Activated CD4-positive, alpha-beta memory T cell treated with anti-CD3 and anti-CD28 coated beads for 36 hours (primary cell): ENCODE measurements around the gene IL17REL. TPM values are rescaled to one million over a fixed set of nuclear protein-coding genes. Genes with fewer than 3 reads are reported as not detected.

Source experiments
- CTCF ChIA-PET: fragments of 350-600 bp; sonication (Branson Sonifier 250); formaldehyde crosslinking; loops from one replicate; lab custom pipeline; 2021; ENCODE audit warnings: antibody characterized with exemption, inconsistent platforms; lab: Charles Lee
- POLR2A ChIA-PET: fragments of 350-600 bp; sonication (Branson Sonifier 250); formaldehyde crosslinking; loops from one replicate; lab custom pipeline; 2021; ENCODE audit warnings: antibody characterized with exemption; lab: Charles Lee
- DNase-seq: peaks from one replicate; pipeline ENCODE4 v3.0.0-alpha.2; 2020
- H3K27ac Mint-ChIP-seq: one replicate; pipeline ENCODE4 v1.8.0; 2021; ENCODE audit warnings: mixed read lengths
- H3K27me3 Mint-ChIP-seq: one replicate; pipeline ENCODE4 v1.8.0; 2021; ENCODE audit warnings: mixed read lengths
- H3K36me3 Mint-ChIP-seq: one replicate; pipeline ENCODE4 v1.8.0; 2021; ENCODE audit warnings: mixed read lengths
- H3K4me1 Mint-ChIP-seq: one replicate; pipeline ENCODE4 v1.8.0; 2021; ENCODE audit warnings: low read depth, mixed read lengths
- H3K4me3 Mint-ChIP-seq: one replicate; pipeline ENCODE4 v1.8.0; 2021; ENCODE audit warnings: mild to moderate bottlenecking, mixed read lengths
- H3K9me3 Mint-ChIP-seq: one replicate; pipeline ENCODE4 v1.8.0; 2021; ENCODE audit warnings: mixed read lengths
- intact Hi-C: fragments of 100-400 bp; cut with micrococcal nuclease; formaldehyde crosslinking; loops from one replicate; pipeline ENCODE4 v1.15.1; 2023
- total RNA-seq, 2 experiments: library from RNA; stranded (reverse); gene quantifications; one replicate each; pipeline ENCODE4 v1.2.3, GENCODE V29; 2021

Gene IL17REL
- total RNA-seq = 1 to 10 TPM in 1 of 2 experiments, under 1 TPM in 1; 0.73 to 1.1 TPM

DNA sequence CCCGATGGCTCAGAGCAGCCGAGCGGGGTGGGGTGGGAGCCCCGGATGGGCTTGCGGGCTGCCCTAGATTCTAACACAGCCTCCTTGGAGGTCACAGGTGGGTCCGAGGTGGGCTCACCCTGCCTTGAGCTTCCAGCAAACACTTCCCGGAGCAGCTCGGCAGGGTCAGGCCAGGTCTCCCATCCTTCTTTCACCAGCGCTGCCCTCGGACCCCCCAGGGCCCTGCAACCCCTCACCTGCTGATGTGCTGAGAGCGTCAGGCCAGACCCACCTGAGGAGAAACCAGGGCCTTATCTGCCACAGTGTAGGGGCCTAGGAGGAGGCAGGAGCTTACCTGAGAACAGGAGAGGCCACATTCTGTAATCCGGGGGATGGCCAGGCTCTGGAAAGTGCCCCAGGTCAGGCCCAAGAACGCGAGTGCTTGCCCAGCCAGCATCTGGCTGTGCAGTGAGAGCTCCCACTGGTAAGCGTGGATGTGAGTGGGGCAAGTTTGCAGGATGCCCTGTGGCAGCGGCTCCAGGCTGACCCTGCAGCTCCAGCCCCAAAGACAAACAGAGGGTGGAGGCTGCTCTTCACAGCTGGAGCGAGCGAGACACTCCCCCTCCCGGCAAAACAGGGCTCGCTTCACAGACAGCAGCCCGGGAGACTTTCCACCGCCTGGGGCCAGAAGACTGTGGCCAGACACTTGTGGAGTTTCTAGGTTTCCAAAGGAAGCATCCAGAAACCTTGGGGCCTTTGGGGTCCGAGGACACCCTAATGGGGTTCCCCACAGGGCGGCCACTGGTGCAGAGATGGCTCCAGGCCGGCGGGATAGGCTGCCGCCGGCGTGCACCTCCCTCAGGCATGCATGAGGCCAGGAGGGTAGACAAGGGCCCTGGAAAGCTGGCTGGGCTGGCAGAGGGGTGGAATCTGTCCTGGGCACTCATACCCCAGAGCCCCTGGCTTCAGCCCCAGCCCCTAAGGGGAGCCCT is at the start of gene IL17REL:
TSS of gene IL17REL (minus strand) at position 555 of the 971 bp plus-strand sequence. CDS start at position 436, 119 bp downstream.
- CTCF ChIA-PET = interaction anchor here (1.6 to 3.0 kb wide), 2 partner anchors 18 to 19 kb away, joined by 5 to 10 read pairs; no protein-coding TSS in a partner anchor
- Mint-ChIP-seq H3K4me1 (peaks cover 18% of the 10 kb centered on the region), H3K36me3 (peaks cover 4% of the 10 kb centered on the region), H3K4me3 (peak within 1 kb of the TSS; percentile 68), H3K9me3 (no peaks in the 10 kb centered on the region), H3K27me3 (peaks cover 3% of the 10 kb centered on the region), H3K27ac (peak within 1 kb of the TSS; percentile 62)
- POLR2A ChIA-PET = interaction anchor here (1.1 kb wide), 1 partner anchor 179 kb away, joined by 3 read pairs; no protein-coding TSS in a partner anchor
- intact Hi-C loops = no loop called here
- DNase-seq = no peak

DNA sequence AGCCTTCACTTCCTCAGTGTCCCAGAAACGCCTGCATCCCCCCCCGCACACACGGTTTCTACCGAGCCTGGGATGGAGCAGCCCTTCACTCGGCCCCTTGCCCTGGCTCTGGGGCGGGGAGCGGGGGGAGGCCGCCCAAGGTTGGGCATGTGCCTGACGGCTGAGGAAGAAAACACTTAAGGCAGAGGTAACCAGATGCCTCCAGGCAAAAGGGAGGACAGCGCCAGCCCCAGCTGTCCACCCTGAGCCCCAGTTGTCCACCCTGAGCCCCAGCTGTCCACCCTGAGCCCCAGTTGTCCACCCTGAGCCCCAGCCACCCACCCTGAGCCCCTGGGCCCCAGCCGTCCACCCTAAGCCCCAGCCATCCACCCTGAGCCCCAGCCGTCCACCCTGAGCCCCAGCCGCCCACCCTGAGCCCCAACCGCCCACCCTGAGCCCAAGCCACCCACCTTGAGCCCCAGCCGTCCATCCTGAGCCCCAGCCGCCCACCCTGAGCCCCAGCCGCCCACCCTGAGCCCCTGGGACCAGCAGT is 49.3 kb upstream of the IL17REL start:
- intact Hi-C loops = no loop called here
- Mint-ChIP-seq H3K9me3 (no peaks in the 10 kb centered on the region), H3K4me1 (no peaks in the 10 kb centered on the region), H3K27me3 (peaks cover 21% of the 10 kb centered on the region), H3K36me3 (no peaks in the 10 kb centered on the region), H3K4me3 (no peak overlapping the region), H3K27ac (no peak overlapping the region)
- no peak for DNase-seq
- POLR2A ChIA-PET = no interaction called here
- CTCF ChIA-PET = no interaction called here

DNA sequence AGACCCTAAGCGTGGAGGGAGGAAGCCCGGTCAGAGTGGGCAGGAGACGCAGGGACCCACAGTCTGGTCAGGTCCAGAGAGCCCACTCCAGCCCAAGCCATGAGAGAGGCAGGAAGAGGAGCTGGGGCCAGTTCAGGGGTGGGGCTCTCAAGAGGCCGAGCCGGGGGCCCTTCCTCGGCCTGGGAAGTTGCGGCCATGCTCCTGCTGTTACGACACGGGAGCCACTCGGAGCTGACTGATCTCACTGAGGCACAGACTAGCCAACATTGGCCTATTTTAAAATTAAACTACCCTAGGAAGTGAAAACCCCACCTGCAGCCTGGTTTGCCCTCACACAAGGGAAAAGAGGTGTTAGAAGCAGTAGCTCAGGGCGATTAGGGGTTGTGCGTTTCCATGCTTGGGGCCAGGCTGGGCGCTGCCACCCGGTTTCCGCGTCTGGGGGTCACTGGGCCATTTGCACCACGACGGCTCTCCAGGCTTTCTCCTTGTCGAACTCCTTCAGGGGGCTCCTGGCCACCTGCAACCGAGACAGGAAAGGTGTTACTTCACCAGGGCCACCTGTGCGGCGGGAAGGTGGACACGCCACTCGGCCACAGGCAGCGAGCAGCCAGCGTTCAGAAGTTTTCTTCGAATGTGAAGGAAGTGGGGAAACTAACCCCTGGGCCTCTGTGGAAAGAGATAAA is 48.7 kb upstream of the IL17REL start:
- Mint-ChIP-seq H3K9me3 (no peaks in the 10 kb centered on the region), H3K36me3 (no peaks in the 10 kb centered on the region), H3K4me1 (no peaks in the 10 kb centered on the region), H3K4me3 (no peak overlapping the region), H3K27ac (no peak overlapping the region), H3K27me3 (peaks cover 24% of the 10 kb centered on the region)
- ChIA-PET CTCF (no interaction called here), POLR2A (no interaction called here)
- intact Hi-C loops = no loop called here
- DNase-seq = no peak

DNA sequence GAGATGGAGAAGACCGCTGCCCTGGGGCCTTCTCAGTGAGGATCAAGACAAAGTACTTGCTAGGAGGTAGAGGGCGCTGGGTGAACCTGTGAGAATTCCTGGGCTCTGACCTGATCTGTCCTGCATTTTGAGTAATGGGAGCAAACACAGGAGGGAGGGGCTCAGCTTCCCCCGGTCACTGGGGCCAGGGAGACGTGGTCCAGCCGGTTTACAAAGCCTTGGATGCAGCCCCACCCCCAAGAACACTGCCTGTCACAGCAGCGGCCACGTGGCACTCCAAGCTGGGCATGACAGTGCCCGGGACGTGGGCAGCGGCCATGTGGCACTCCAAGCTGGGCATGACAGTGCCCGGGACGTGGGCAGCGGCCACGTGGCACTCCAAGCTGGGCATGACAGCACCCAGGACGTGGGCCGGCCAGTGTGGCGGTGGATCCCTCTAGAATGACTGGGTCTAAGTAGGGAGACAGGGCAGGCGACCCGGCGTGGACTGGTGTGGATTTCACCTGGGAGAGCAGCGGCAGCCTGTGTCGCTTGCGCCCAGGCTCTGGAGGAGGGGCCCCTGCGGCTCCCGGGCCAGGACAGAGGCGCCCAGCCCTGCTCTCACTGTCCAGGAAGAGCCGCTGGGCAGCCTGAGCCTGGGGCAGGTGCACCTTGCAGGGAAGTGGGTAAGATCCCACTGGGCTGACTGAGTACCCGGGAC is 48.0 kb upstream of the IL17REL start:
- CTCF ChIA-PET = no interaction called here
- Mint-ChIP-seq H3K27me3 (peaks cover 30% of the 10 kb centered on the region), H3K27ac (no peak overlapping the region), H3K4me1 (no peaks in the 10 kb centered on the region), H3K9me3 (no peaks in the 10 kb centered on the region), H3K36me3 (no peaks in the 10 kb centered on the region), H3K4me3 (no peak overlapping the region)
- intact Hi-C loops = no loop called here
- no peak for DNase-seq
- POLR2A ChIA-PET = no interaction called here

DNA sequence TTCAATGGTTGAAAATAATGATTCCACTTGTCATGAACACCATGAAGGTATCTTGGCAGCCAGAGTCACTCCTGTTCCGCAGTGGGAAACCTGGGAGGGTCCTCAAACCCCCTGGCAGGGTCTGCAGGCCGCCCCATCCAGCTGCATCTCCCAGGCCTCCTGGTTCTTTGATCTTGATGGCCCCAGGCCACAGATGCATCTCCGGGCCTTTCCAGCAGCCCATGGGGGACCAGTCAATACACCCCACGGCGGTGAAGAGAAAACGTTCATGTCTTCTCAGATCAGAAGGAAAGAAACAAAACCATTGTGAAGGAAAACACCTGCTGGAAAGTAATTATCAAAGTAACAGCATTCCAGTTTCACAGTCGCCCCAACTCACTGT is 47.3 kb upstream of the IL17REL start:
- peaks cover 34% of the 10 kb centered on the region for H3K27me3 Mint-ChIP-seq
- POLR2A ChIA-PET = no interaction called here
- intact Hi-C loops = no loop called here
- CTCF ChIA-PET = no interaction called here
- no peak overlapping the region for H3K27ac Mint-ChIP-seq
- no peak overlapping the region for H3K4me3 Mint-ChIP-seq
- no peaks in the 10 kb centered on the region for H3K4me1 Mint-ChIP-seq
- no peaks in the 10 kb centered on the region for H3K36me3 Mint-ChIP-seq
- H3K9me3 Mint-ChIP-seq = no peaks in the 10 kb centered on the region
- no peak for DNase-seq

DNA sequence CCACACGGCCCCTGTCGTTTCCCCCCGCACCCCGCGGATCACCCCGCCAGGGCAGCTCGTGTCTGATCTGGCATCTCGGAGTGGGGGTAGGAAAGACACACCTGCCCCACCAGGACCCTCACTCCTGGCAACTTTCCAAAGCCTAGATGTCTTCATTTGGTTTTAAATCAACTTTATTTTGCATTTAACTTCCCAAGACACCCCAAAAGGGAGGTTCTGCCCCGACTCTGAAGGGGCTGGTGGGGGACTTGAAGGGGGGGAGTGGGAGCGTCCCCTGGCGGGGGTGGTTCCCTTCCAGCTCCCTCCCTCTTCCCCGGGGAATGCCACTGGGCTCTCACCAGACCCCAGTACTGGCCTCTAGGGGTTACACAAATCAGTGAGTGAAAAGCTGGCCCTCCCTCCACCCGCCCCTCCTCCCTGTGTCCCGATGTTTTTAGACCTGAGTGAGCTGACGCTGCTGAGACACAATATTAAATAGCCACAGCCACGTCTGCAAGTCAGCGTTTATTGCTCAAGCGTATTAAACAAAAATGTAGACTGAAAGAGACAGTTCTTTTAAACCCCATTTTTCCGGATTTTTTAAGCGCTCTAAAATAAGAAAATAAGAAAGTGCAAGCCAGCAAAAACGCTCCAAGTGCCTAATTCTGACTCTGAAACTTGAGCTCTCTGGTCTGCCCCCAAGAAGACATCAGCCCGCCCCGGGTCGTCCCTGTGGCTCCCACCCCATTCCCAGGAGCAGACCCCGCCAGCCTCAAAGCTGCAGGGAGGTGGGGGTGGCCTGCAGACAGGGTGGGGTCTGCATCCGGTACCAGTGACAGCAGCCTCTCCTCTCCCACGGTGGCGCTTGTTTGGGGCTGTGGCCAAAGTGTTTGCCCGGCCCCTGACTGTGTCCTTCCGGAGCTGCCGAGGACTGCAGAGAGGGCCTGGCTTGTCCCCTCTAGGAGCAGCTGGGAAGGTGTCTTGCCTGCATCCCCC is 46.6 kb upstream of the IL17REL start:
- no peaks in the 10 kb centered on the region for H3K4me1 Mint-ChIP-seq
- DNase-seq = no peak
- peaks cover 34% of the 10 kb centered on the region for H3K27me3 Mint-ChIP-seq
- ChIA-PET CTCF (no interaction called here), POLR2A (no interaction called here)
- no peaks in the 10 kb centered on the region for H3K36me3 Mint-ChIP-seq
- H3K4me3 Mint-ChIP-seq = no peak overlapping the region
- H3K9me3 Mint-ChIP-seq = no peaks in the 10 kb centered on the region
- H3K27ac Mint-ChIP-seq = no peak overlapping the region
- intact Hi-C loops = no loop called here

DNA sequence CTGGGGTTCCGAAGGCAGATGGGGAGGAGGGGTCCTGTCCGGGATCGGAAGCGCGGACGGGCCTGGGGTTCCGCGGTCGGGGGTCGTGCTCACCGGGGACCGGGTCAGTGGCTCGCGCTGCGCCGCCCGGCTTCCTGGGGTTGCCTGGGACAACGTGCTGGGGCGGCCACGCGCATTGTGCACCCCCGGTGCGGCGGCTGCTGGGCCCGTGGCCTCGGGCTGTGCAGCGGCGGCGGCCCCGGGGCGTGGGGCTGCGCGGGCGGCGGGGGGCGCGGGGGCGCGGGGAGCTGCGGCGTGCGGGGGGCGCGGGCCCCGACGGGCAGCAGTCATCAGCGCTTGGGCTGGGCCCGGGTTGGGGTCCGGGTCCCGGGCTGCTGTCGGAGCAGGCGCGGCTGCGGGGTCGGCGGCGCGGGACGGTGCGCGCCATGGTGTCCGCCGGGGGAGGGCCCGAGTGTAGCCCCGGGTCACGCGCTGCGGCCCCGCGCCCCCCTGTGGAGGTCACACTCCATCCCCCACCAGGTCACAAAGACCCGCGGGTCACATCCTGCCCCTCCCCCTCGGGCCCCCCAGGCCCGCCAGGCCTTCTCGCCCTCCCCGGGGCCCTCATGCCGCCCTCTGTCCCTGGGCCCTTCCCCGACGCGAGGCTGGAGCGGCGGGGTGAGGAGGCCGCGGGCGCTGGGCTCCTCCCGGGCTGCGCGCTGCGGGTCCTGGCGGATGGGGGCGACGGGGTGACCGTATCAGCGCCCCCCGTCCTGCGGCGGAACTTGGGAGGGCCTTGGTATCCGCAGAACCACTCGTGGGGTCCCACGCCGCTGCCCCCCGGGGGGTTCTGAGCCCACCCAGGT is 45.7 kb upstream of the IL17REL start, which contains the start of gene TTLL8:
TSS of gene TTLL8 (minus strand) at position 238 of the 845 bp plus-strand sequence.
- CTCF ChIA-PET = no interaction called here
- Mint-ChIP-seq H3K9me3 (peaks cover 7% of the 10 kb centered on the region), H3K36me3 (no peaks in the 10 kb centered on the region), H3K27me3 (peaks cover 38% of the 10 kb centered on the region), H3K4me3 (no peak within 1 kb of the TSS), H3K27ac (no peak within 1 kb of the TSS), H3K4me1 (no peaks in the 10 kb centered on the region)
- POLR2A ChIA-PET = no interaction called here
- intact Hi-C loops = no loop called here
- DNase-seq = no peak

DNA sequence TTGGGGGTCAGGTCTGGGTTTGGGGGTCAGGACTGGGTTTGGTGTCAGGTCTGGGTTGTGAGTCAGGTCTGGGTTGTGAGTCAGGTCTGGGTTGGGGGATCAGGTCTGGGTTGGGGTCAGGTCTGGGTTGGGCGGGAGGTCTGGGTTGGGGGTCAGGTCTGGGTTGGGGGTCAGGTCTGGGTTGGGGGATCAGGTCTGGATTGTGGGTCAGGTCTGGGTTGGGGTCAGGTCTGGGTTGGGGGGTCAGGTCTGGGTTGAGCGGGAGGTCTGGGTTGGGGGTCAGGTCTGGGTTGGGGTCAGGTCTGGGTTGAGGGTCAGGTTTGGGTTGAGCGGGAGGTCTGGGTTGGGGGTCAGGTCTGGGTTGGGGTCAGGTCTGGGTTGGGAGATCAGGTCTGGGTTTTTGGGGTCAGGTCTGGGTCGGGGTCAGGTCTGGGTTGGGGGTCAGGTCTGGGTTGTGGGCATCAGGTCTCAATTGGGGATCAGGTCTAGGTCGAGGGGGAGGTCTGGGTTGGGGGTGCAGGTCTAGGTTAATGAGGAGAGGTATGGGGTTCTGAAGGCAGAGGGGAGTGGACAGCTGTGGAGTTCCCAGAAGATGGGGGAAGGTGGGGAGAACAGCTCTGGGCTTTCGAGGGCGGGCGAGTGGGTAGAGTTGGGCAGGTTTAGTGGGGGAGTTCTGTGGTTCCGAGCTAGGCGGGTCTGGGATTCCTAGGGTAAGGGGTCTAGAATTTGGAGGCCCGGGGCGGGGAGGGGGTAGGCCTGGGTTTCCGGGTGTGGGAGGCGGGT is 44.9 kb upstream of the IL17REL start:
- H3K27ac Mint-ChIP-seq = no peak overlapping the region
- H3K4me1 Mint-ChIP-seq = no peaks in the 10 kb centered on the region
- ChIA-PET CTCF (no interaction called here), POLR2A (interaction anchor here (0.6 kb wide), 1 partner anchor 1999 kb away, joined by 3 read pairs; no protein-coding TSS in a partner anchor)
- no peak overlapping the region for H3K4me3 Mint-ChIP-seq
- intact Hi-C loops = no loop called here
- peaks cover 8% of the 10 kb centered on the region for H3K9me3 Mint-ChIP-seq
- peaks cover 38% of the 10 kb centered on the region for H3K27me3 Mint-ChIP-seq
- H3K36me3 Mint-ChIP-seq = no peaks in the 10 kb centered on the region
- no peak for DNase-seq

DNA sequence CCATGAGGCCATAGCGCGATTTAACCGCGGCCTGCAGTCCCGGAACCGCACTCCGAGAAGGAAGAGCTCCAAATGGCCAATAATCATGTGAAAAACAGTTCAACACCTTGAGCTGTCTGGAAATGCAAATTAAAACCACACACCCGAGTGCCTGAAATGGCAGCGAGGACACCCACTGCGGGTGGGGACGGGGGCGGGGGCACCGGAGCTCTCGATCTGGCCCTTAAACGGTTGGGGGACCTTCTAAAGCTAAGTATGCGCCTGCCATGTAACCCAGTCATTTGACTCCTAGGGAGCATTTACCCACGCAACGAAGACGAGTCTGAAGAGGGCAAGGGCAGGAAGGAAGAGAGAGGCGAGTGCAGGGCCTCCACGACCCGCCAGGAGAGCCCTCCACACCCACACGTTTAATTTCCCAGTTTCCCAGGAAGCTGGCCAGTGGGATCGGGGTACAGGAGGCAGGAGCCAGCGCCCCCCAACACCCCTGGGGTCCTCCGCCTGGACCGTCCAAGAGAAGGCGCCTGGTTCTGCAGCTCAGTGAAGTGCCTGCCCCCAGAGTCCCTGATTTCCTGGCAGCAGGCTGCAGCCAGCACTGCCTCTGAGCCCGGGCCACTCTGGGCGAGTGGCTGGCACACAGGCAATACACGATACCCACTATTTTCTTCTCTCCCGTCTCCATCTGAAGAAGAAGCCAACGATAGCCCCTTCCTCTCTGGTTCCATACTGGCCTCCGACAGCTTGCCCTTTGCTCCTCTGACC is 43.8 kb upstream of the IL17REL start:
- H3K4me1 Mint-ChIP-seq = no peaks in the 10 kb centered on the region
- no peak for DNase-seq
- H3K36me3 Mint-ChIP-seq = no peaks in the 10 kb centered on the region
- ChIA-PET CTCF (no interaction called here), POLR2A (no interaction called here)
- no peak overlapping the region for H3K27ac Mint-ChIP-seq
- intact Hi-C loops = no loop called here
- peaks cover 8% of the 10 kb centered on the region for H3K9me3 Mint-ChIP-seq
- no peak overlapping the region for H3K4me3 Mint-ChIP-seq
- peaks cover 38% of the 10 kb centered on the region for H3K27me3 Mint-ChIP-seq
